Measurements from ENCODE around the gene NCKAP5.

DNA sequence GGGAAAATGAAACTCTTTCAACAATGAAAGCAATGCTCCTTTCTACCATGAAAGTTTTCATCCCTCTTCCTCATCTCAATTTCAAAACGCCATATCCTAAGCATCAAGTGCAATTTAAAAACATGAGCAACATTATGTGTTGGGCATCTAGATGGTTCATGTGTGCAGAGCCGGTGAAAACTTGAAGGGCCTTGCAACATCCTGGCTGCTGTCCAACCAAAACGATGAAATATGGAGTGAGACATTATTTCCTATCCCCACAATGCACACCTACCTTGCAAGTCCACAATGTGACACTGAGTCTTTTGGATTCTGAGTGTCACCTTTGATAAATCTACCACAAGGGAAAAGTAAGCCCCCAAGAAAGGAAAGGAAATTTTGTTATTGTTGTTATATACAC, 110.0 kb downstream of the NCKAP5 start:
- TF ChIP-seq, protein P1, sequence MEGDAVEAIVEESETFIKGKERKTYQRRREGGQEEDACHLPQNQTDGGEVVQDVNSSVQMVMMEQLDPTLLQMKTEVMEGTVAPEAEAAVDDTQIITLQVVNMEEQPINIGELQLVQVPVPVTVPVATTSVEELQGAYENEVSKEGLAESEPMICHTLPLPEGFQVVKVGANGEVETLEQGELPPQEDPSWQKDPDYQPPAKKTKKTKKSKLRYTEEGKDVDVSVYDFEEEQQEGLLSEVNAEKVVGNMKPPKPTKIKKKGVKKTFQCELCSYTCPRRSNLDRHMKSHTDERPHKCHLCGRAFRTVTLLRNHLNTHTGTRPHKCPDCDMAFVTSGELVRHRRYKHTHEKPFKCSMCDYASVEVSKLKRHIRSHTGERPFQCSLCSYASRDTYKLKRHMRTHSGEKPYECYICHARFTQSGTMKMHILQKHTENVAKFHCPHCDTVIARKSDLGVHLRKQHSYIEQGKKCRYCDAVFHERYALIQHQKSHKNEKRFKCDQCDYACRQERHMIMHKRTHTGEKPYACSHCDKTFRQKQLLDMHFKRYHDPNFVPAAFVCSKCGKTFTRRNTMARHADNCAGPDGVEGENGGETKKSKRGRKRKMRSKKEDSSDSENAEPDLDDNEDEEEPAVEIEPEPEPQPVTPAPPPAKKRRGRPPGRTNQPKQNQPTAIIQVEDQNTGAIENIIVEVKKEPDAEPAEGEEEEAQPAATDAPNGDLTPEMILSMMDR (IDR thresholded peaks at IDR 0.05): no peak
- no peak for TF ChIP-seq TP53 (CRISPR knock-in tag; IDR thresholded peaks at IDR 0.05)
- TF ChIP-seq, protein P2, sequence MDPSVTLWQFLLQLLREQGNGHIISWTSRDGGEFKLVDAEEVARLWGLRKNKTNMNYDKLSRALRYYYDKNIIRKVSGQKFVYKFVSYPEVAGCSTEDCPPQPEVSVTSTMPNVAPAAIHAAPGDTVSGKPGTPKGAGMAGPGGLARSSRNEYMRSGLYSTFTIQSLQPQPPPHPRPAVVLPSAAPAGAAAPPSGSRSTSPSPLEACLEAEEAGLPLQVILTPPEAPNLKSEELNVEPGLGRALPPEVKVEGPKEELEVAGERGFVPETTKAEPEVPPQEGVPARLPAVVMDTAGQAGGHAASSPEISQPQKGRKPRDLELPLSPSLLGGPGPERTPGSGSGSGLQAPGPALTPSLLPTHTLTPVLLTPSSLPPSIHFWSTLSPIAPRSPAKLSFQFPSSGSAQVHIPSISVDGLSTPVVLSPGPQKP (IDR thresholded peaks at IDR 0.05; ENCODE audit: low read depth, low read length): no peak

All from A549 (cell line).